Measurements from ENCODE around the gene OOEP.

OOEP gene

GRCh38 chr6:73340048-73340447 is 29.6 kb downstream of the OOEP start:
- H3K4me3 ChIP-seq (replicated peaks; ENCODE audit: low read depth, low read length) = no peak overlapping the region
- TF ChIP-seq CTCF (IDR thresholded peaks at IDR 0.05; ENCODE audit: low read depth, low read length, missing control alignments) = no peak
- no peak for DNase-seq (ENCODE audit: extremely low read depth, low read depth)

- no peak for TF ChIP-seq CTCF (IDR thresholded peaks at IDR 0.05; ENCODE audit: low read depth, low read length, missing control alignments)
- DNase-seq (ENCODE audit: extremely low read depth, low read depth) = no peak
- H3K4me3 ChIP-seq (replicated peaks; ENCODE audit: low read depth, low read length) = no peak overlapping the region
Observed at GRCh38 chr6:73339340-73339739, 30.4 kb downstream of the OOEP start.

- no peak for TF ChIP-seq CTCF (IDR thresholded peaks at IDR 0.05; ENCODE audit: low read depth, low read length, missing control alignments)
- no peak for DNase-seq (ENCODE audit: extremely low read depth, low read depth)
- H3K4me3 ChIP-seq (replicated peaks; ENCODE audit: low read depth, low read length) = no peak overlapping the region
Observed at GRCh38 chr6:73329201-73329600, 40.5 kb downstream of the OOEP start.

- H3K4me3 ChIP-seq (replicated peaks; ENCODE audit: low read depth, low read length) = no peak overlapping the region
- no peak for DNase-seq (ENCODE audit: extremely low read depth, low read depth)
- no peak for TF ChIP-seq CTCF (IDR thresholded peaks at IDR 0.05; ENCODE audit: low read depth, low read length, missing control alignments)
Observed at GRCh38 chr6:73328790-73329189, 40.9 kb downstream of the OOEP start.

GRCh38 chr6:73325656-73326055 is 44.0 kb downstream of the OOEP start:
- TF ChIP-seq CTCF (IDR thresholded peaks at IDR 0.05; ENCODE audit: low read depth, low read length, missing control alignments) = no peak
- DNase-seq (ENCODE audit: extremely low read depth, low read depth) = no peak
- H3K4me3 ChIP-seq (replicated peaks; ENCODE audit: low read depth, low read length) = no peak overlapping the region

- H3K4me3 ChIP-seq (replicated peaks; ENCODE audit: low read depth, low read length) = no peak overlapping the region
- no peak for DNase-seq (ENCODE audit: extremely low read depth, low read depth)
- no peak for TF ChIP-seq CTCF (IDR thresholded peaks at IDR 0.05; ENCODE audit: low read depth, low read length, missing control alignments)
Observed at GRCh38 chr6:73323323-73323722, 46.4 kb downstream of the OOEP start.

Data from HFF-Myc (cell line).